Fibroblast of lung (primary cell): Measurements from ENCODE around the gene NLRP6.

Experiments
- CTCF ChIP-seq, 2 donors: IDR thresholded peaks in 1 of 2; conservative IDR thresholded peaks in 1 of 2; 1 replicate in 1 of 2; 2 replicates in 1 of 2; pipeline ENCODE4 v1.5.1; 2011 to 2012; ENCODE audit warnings: low read length in 2 of 2, control low read depth in 1 of 2, inconsistent platforms in 1 of 2, low read depth in 1 of 2, mild to moderate bottlenecking in 1 of 2
- EZH2 ChIP-seq: IDR thresholded peaks from 2 replicates; pipeline ENCODE4 v1.5.1; 2012; ENCODE audit warnings: low read length, control low read depth, mild to moderate bottlenecking; ENCODE audit errors: missing control alignments

GRCh38 chr11:279040-279965, 1.1 kb downstream of the NLRP6 start:
- TF ChIP-seq CTCF (conservative IDR thresholded peaks at IDR 0.05 in 1 of 2, IDR thresholded peaks at IDR 0.05 in 1 of 2; ENCODE audit: low read depth in 1 of 2, low read length in 2 of 2) (no peak), EZH2 (peak; percentile 18)
